GM23248 (cell line): Measurements from ENCODE around the gene MAP3K9.

Source experiments
- EZH2 ChIP-seq: fragments of 200-600 bp; sonication (generic); IDR thresholded peaks from 2 replicates; pipeline ENCODE4 v1.6.1; 2018; ENCODE audit warnings: antibody characterized with exemption, mild to moderate bottlenecking; ENCODE audit not compliant: insufficient read depth, poor library complexity, severe bottlenecking
- EZH2phosphoT487 ChIP-seq: fragments of 200-600 bp; sonication (generic); IDR thresholded peaks from 2 replicates; pipeline ENCODE4 v1.6.1; 2018; ENCODE audit warnings: antibody characterized with exemption, moderate library complexity, mild to moderate bottlenecking, low read depth; ENCODE audit not compliant: insufficient read depth

DNA sequence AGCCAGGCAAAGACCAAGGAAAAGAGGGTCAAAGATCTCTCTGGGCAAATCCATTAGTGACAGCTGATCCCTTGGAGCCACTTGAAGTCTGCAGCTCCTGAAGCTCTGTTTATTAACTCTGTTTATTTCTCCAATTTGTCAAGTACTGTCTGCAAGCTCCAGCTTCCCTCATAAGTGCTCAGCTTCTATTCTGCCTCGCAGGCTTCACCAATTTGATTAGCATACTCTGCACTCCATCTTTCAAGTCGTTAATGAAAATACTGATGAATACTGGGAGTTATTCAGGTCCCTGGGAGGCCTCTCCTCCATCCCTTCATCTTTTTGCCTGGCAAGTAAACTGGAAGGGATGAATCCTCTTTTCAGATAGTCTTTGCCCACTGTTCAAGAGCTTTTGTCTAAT, 113.3 kb downstream of the MAP3K9 start:
- TF ChIP-seq EZH2 (no peak), EZH2phosphoT487 (no peak)
